HL-60 (cell line): ENCODE measurements around the gene IL1RN.

ENCODE experiments used
- DNase-seq, 2 experiments: peaks; one replicate each; pipeline ENCODE4 v3.0.0-alpha.2; 2010 to 2020; ENCODE audit warnings: low read depth in 1 of 2, low spot score in 1 of 2
- H3K27ac ChIP-seq: fragments of 250-450 bp; sonication (Bioruptor Pico); replicated peaks from 2 replicates; pipeline ENCODE4 v1.5.1; 2020; ENCODE audit warnings: mild to moderate bottlenecking, moderate library complexity
- H3K27me3 ChIP-seq: fragments of 250-450 bp; sonication (Bioruptor Pico); 2 replicates; pipeline ENCODE4 v1.5.1; 2021; ENCODE audit warnings: mild to moderate bottlenecking, moderate library complexity; ENCODE audit not compliant: insufficient read depth, poor library complexity, severe bottlenecking
- H3K4me3 ChIP-seq: replicated peaks from 2 replicates; pipeline ENCODE4 v1.5.1; 2011; ENCODE audit warnings: mild to moderate bottlenecking, control low read depth, low read length; ENCODE audit not compliant: insufficient read depth
- CTCF ChIP-seq: IDR thresholded peaks from one replicate; pipeline ENCODE4 v1.5.1; 2011; ENCODE audit warnings: low read length, control low read depth, inconsistent platforms; ENCODE audit not compliant: insufficient read depth
- GABPA ChIP-seq: IDR thresholded peaks from 2 replicates; pipeline ENCODE4 v1.6.1; 2012; ENCODE audit warnings: low read depth
- POLR2AphosphoS5 ChIP-seq: IDR thresholded peaks from 2 replicates; pipeline ENCODE4 v1.6.1; 2012; ENCODE audit warnings: low read depth
- REST ChIP-seq: IDR thresholded peaks from 2 replicates; pipeline ENCODE4 v1.6.1; 2012; ENCODE audit warnings: low read depth; ENCODE audit not compliant: insufficient replicate concordance
- SPI1 ChIP-seq: IDR thresholded peaks from 2 replicates; pipeline ENCODE4 v1.6.1; 2012; ENCODE audit warnings: low read depth, mild to moderate bottlenecking, borderline replicate concordance

Gene IL1RN

GRCh38 chr2:113079131-113079530 lies 48.3 kb upstream of the IL1RN start:
- TF ChIP-seq GABPA (no peak), CTCF (no peak), SPI1 (no peak), REST (no peak), POLR2AphosphoS5 (no peak)
- DNase-seq: no peak
- Histone ChIP-seq H3K27ac (no peak overlapping the region), H3K27me3 (no peaks in the 10 kb centered on the region), H3K4me3 (no peak overlapping the region)

- no peak overlapping the region for H3K27ac ChIP-seq
- peak in 1 of 2 experiments; percentile 38 for DNase-seq
- no peak overlapping the region for H3K4me3 ChIP-seq
- TF ChIP-seq GABPA (no peak), POLR2AphosphoS5 (no peak), SPI1 (no peak), CTCF (peak; percentile 94)
- no peaks in the 10 kb centered on the region for H3K27me3 ChIP-seq
Observed at GRCh38 chr2:113080134-113080533, 47.3 kb upstream of the IL1RN start.

- DNase-seq: no peak
- TF ChIP-seq REST (no peak), POLR2AphosphoS5 (no peak), CTCF (no peak), SPI1 (no peak), GABPA (no peak)
- H3K4me3 ChIP-seq: no peak overlapping the region
- no peaks in the 10 kb centered on the region for H3K27me3 ChIP-seq
- no peak overlapping the region for H3K27ac ChIP-seq
Observed at GRCh38 chr2:113081488-113082210, 45.7 kb upstream of the IL1RN start.

- no peak overlapping the region for H3K4me3 ChIP-seq
- H3K27ac ChIP-seq: no peak overlapping the region
- DNase-seq: no peak
- no peaks in the 10 kb centered on the region for H3K27me3 ChIP-seq
- no peak for TF ChIP-seq POLR2AphosphoS5
- TF ChIP-seq GABPA: no peak
- TF ChIP-seq CTCF: no peak
- no peak for TF ChIP-seq SPI1
- no peak for TF ChIP-seq REST
Observed at GRCh38 chr2:113083296-113083695, 44.1 kb upstream of the IL1RN start.
